Bronchial epithelial cell (primary cell): ENCODE results near the gene RER1. TPM values are rescaled to one million over a fixed set of nuclear protein-coding genes. Genes with fewer than 3 reads are reported as not detected.

Source experiments
- DNase-seq: peaks from one replicate; pipeline ENCODE4 v3.0.0-alpha.2; 2010; ENCODE audit warnings: low read depth
- FAIRE-seq: peaks from 2 replicates; lab custom pipeline; 2011; peaks lifted over from hg19 to GRCh38; lab: Jason Lieb, UNC
- H3K27me3 ChIP-seq: 2 replicates; pipeline ENCODE4 v1.5.1; 2011; ENCODE audit warnings: low read length; ENCODE audit not compliant: control insufficient read depth, insufficient read depth
- H3K36me3 ChIP-seq: 2 replicates; pipeline ENCODE4 v1.5.1; 2011; ENCODE audit warnings: low read length; ENCODE audit not compliant: control insufficient read depth, insufficient read depth
- H3K4me3 ChIP-seq: 2 replicates; pipeline ENCODE4 v1.5.1; 2011; ENCODE audit warnings: mild to moderate bottlenecking, low read depth, low read length, control low read depth
- CTCF ChIP-seq: IDR thresholded peaks from 2 replicates; pipeline ENCODE4 v1.5.1; 2011; ENCODE audit warnings: mild to moderate bottlenecking, moderate library complexity, low read length, control low read depth, inconsistent platforms; ENCODE audit not compliant: insufficient read depth, severe bottlenecking
- total RNA-seq: library from RNA; depleted of rRNA; stranded (reverse); fragments of >200 nt; gene quantifications from 2 replicates; pipeline ENCODE4 v1.2.1, GENCODE V29; 2014

The RER1 gene
- total RNA-seq, 1 donor from 2014 or later: 94.8 TPM

DNA sequence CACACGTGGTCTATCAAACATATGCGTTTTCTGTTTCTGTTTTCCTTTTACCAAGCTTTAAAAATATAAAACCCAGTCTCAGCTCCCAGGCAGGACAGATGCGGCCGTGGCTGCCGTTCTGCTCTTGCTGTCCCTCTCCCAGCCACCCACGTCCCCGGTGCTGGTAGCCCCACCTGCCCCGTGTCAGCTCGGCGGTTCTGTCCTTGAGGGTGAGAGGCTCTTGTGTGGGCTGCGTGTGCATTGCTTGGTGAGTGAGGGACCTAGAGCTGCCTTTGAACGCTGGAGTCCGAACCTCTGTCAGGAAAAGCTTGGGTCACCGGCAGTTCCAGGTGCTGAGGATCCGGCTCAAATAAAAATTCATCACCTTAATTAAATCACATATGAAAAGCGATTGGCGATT, 4.4 kb downstream of the RER1 start:
- Histone ChIP-seq H3K4me3 (no peak overlapping the region), H3K36me3 (peaks cover 41% of the 10 kb centered on the region), H3K27me3 (no peaks in the 10 kb centered on the region)
- DNase-seq (no peak), FAIRE-seq (no peak)
- no peak for TF ChIP-seq CTCF

DNA sequence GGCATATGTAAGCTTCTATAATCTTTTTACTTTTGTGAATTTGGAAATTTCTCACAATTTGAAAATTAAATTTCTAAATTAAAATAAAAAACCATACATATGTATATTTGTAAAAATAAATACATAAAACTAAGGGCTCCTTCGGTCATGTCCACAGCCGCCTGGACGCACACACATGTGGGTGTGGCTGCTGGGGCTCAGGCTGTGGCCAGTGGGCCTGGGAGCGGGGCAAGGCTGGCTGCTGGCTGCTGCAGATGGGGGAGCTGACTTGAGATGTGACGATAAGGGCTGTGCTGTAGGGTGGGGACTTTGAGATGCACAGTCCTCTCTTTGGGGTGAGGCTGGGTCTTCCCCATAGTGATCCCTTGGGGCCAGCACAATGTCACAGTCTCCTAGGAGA, 4.8 kb downstream of the RER1 start:
- peaks cover 41% of the 10 kb centered on the region for H3K36me3 ChIP-seq
- no peaks in the 10 kb centered on the region for H3K27me3 ChIP-seq
- no peak for FAIRE-seq
- no peak for DNase-seq
- TF ChIP-seq CTCF: no peak
- H3K4me3 ChIP-seq: no peak overlapping the region

DNA sequence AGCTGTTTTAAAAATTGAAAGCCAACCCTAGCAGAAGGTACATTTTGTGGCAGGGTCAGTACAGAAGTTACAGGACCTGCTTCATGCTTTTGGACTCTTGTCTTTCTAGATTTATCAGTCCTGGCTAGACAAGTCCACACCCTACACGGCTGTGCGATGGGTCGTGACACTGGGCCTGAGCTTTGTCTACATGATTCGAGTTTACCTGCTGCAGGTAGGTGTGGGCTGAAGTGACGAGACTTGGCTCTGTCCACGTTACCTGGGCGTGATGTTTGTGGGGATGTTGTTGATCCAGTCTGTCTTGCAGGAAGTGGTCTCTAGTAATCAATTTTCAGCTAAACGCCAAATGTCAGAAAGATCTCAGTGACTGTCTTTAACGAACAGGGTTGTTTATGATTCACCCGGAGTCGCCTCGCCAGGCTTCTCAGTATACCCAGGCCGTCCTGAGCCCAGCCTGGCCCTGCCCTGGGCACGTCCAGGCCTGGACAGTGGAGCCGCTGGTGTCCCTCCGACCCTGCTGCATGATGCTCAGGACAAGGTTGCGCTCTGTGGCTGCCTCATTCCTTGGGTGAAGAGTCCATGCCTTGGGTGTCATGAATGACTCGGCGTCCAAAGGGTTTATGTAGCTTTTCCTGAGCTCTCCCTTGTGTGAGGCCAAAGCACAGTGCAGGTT, 5.5 kb downstream of the RER1 start:
- DNase-seq (no peak), FAIRE-seq (peak; percentile 93)
- no peak for TF ChIP-seq CTCF
- no peak overlapping the region for H3K4me3 ChIP-seq
- no peaks in the 10 kb centered on the region for H3K27me3 ChIP-seq
- peaks cover 47% of the 10 kb centered on the region for H3K36me3 ChIP-seq

- Histone ChIP-seq H3K36me3 (peaks cover 48% of the 10 kb centered on the region), H3K27me3 (no peaks in the 10 kb centered on the region), H3K4me3 (no peak overlapping the region)
- DNase-seq (no peak), FAIRE-seq (no peak)
- TF ChIP-seq CTCF: no peak
These were observed 7.2 kb downstream of the RER1 start for GRCh38 chr1:2398871-2399270.

DNA sequence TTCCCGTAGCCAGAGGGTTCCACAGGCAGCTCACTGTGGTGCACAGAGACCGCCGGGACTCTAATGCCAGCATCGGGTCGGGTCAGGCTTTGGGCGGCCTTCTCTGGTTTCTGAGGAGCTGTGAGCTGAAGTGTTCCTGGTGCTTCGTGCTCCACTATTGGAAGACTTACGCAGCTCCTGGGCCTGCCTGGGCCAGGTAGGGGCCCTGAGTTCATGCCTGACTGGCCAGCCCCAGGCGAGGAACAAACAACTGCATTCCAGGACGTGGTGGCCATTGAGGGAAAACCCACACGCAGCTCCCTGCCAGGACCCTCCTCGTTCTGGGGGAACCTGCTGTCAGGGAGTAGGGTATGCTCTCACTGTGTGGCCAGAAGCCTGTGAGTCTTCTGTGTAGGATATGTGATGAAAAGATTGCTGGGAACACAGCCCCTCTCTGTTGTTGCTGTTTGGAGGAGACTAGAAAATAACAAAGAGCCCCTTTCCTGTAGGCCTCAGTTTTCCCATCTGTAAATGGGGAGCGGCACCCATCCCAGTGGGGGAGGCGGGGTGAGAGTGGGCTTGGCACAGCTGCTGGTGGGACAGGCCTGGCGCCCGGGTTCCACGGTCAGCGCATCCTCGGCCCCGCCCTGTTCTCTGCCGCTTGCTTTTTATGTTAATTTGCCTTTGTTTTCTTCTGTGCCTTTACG, 8.4 kb downstream of the RER1 start:
- no peak for TF ChIP-seq CTCF
- DNase-seq (no peak), FAIRE-seq (no peak)
- peaks cover 51% of the 10 kb centered on the region for H3K36me3 ChIP-seq
- H3K4me3 ChIP-seq: no peak overlapping the region
- H3K27me3 ChIP-seq: no peaks in the 10 kb centered on the region
